ENCODE data around the gene EIPR1. TPM values are rescaled to one million over a fixed set of nuclear protein-coding genes. Genes with fewer than 3 reads are reported as not detected.

EIPR1 gene
- polyA plus RNA-seq, 1 donor from 2014 or later: 138 TPM

GRCh38 chr2:3246406-3246805 is 131.2 kb downstream of the EIPR1 start:
- Histone ChIP-seq H3K9me2 (ENCODE audit: insufficient read depth, low read length) (no peaks in the 10 kb centered on the region), H3K4me3 (ENCODE audit: low read length) (no peak overlapping the region), H3K9ac (ENCODE audit: low read length) (no peak overlapping the region), H2AFZ (ENCODE audit: low read depth, low read length) (no peak overlapping the region), H3K4me2 (ENCODE audit: low read length) (no peak overlapping the region), H3K27ac (ENCODE audit: low read length) (no peak overlapping the region), H3K9me3 (ENCODE audit: low read length) (peaks cover 8% of the 10 kb centered on the region), H4K20me1 (ENCODE audit: insufficient read depth) (no peaks in the 10 kb centered on the region), H3K36me3 (ENCODE audit: insufficient read depth, low read length) (no peaks in the 10 kb centered on the region), H3K79me2 (replicated peaks; ENCODE audit: insufficient read depth, low read length) (no peaks in the 10 kb centered on the region), H3F3A (ENCODE audit: insufficient read depth, low read length, poor library complexity, severe bottlenecking) (no peaks in the 10 kb centered on the region), H3K27me3 (ENCODE audit: insufficient read depth, low read depth, low read length) (no peaks in the 10 kb centered on the region)
- TF ChIP-seq POLR2AphosphoS5 (IDR thresholded peaks at IDR 0.05) (no peak), CTCF (IDR thresholded peaks at IDR 0.05; ENCODE audit: poor library complexity, severe bottlenecking) (no peak), MXI1 (conservative IDR thresholded peaks at IDR 0.05; ENCODE audit: poor library complexity, severe bottlenecking) (no peak), EZH2 (IDR thresholded peaks at IDR 0.05; ENCODE audit: borderline replicate concordance, insufficient read depth, low read length, poor library complexity, severe bottlenecking) (no peak), EP300 (conservative IDR thresholded peaks at IDR 0.05; ENCODE audit: poor library complexity, severe bottlenecking) (no peak), TAF1 (IDR thresholded peaks at IDR 0.05; ENCODE audit: low read depth) (no peak), REST (IDR thresholded peaks at IDR 0.05; ENCODE audit: borderline replicate concordance) (no peak)

GRCh38 chr2:3244486-3244885 is 133.1 kb downstream of the EIPR1 start:
- no peaks in the 10 kb centered on the region for H3K27me3 ChIP-seq (ENCODE audit: insufficient read depth, low read depth, low read length)
- H3K4me3 ChIP-seq (ENCODE audit: low read length): no peak overlapping the region
- H2AFZ ChIP-seq (ENCODE audit: low read depth, low read length): no peak overlapping the region
- no peaks in the 10 kb centered on the region for H3K9me2 ChIP-seq (ENCODE audit: insufficient read depth, low read length)
- H3K9me3 ChIP-seq (ENCODE audit: low read length): peaks cover 2% of the 10 kb centered on the region
- no peak overlapping the region for H3K4me2 ChIP-seq (ENCODE audit: low read length)
- no peaks in the 10 kb centered on the region for H3K79me2 ChIP-seq (replicated peaks; ENCODE audit: insufficient read depth, low read length)
- no peak overlapping the region for H3K9ac ChIP-seq (ENCODE audit: low read length)
- no peaks in the 10 kb centered on the region for H4K20me1 ChIP-seq (ENCODE audit: insufficient read depth)
- TF ChIP-seq RAD21 (conservative IDR thresholded peaks at IDR 0.05) (no peak), POLR2AphosphoS5 (IDR thresholded peaks at IDR 0.05) (no peak), TAF1 (IDR thresholded peaks at IDR 0.05; ENCODE audit: low read depth) (no peak), REST (IDR thresholded peaks at IDR 0.05; ENCODE audit: borderline replicate concordance) (no peak), EP300 (conservative IDR thresholded peaks at IDR 0.05; ENCODE audit: poor library complexity, severe bottlenecking) (no peak), SMC3 (conservative IDR thresholded peaks at IDR 0.05; ENCODE audit: poor library complexity) (no peak), MXI1 (conservative IDR thresholded peaks at IDR 0.05; ENCODE audit: poor library complexity, severe bottlenecking) (no peak), EZH2 (IDR thresholded peaks at IDR 0.05; ENCODE audit: borderline replicate concordance, insufficient read depth, low read length, poor library complexity, severe bottlenecking) (no peak), CTCF (IDR thresholded peaks at IDR 0.05; ENCODE audit: poor library complexity, severe bottlenecking) (no peak)
- no peak overlapping the region for H3K27ac ChIP-seq (ENCODE audit: low read length)
- H3F3A ChIP-seq (ENCODE audit: insufficient read depth, low read length, poor library complexity, severe bottlenecking): no peaks in the 10 kb centered on the region
- no peaks in the 10 kb centered on the region for H3K36me3 ChIP-seq (ENCODE audit: insufficient read depth, low read length)

All from neural cell (in vitro differentiated cells).